HCT116 (cell line): ENCODE data around the gene DTD2. TPM values are rescaled to one million over a fixed set of nuclear protein-coding genes. Genes with fewer than 3 reads are reported as not detected.

ENCODE experiments used
- ATAC-seq: fragments of 200-7000 bp; cut with Tn5 transposase; 2 replicates; pipeline ENCODE4 v1.9.1; 2020; ENCODE audit warnings: mild to moderate bottlenecking, moderate library complexity
- BruUV-seq: library from RNA; stranded (reverse); fragments of 400-500 nt; replicated peaks from 2 replicates; lab custom pipeline; 2021; lab: Mats Ljungman, UMichigan
- CTCF ChIA-PET: fragments of 300-600 bp; sonication (Branson Sonifier 250); formaldehyde crosslinking; loops from one replicate; lab custom pipeline; 2021; ENCODE audit warnings: antibody characterized with exemption; lab: Charles Lee
- POLR2A ChIA-PET: fragments of 300-600, 350-600 bp; sonication (Branson Sonifier 250); formaldehyde crosslinking; loops from one replicate; lab custom pipeline; 2021; ENCODE audit warnings: antibody characterized with exemption; lab: Charles Lee
- RAD21 ChIA-PET, 2 experiments: fragments of 300-600 bp; sonication (Branson Sonifier 250); formaldehyde crosslinking; loops; one replicate each; lab custom pipeline; 2023; ENCODE audit warnings: low total read pairs in 2 of 2; ENCODE audit not compliant: uncharacterized antibody in 2 of 2, unreplicated experiment in 2 of 2, low non-redundant PET in 1 of 2; lab: Charles Lee
- DNase-seq: peaks from one replicate; pipeline ENCODE4 v3.0.0-alpha.2; 2010; ENCODE audit warnings: low read depth, low spot score
- H2AFZ ChIP-seq: fragments of 200-600 bp; shearing (Covaris generic), sonication (generic); 2 replicates; pipeline ENCODE4 v1.6.1; 2017; ENCODE audit warnings: low read depth, mixed run types, mixed read lengths, antibody characterized with exemption, low read length; ENCODE audit not compliant: poor library complexity, severe bottlenecking
- H3K27ac ChIP-seq: 2 replicates; pipeline ENCODE4 v1.5.1; 2012; ENCODE audit warnings: low read depth, low read length
- H3K27me3 ChIP-seq: fragments of 200-600 bp; sonication (generic); 2 replicates; pipeline ENCODE4 v1.6.1; 2016; ENCODE audit warnings: mixed run types, low read length, mixed read lengths; ENCODE audit not compliant: insufficient read depth
- H3K36me3 ChIP-seq, 2 experiments: fragments of 200-500 bp in 1 of 2; fragments of 200-600 bp in 1 of 2; sonication (Bioruptor generic) in 1 of 2; sonication (generic) in 1 of 2; 2 replicates each; pipeline versions ENCODE4 v1.5.1 to v1.6.1; 2014 to 2016; ENCODE audit warnings: low read length in 2 of 2, inconsistent platforms in 1 of 2, mixed read lengths in 1 of 2, mixed run types in 1 of 2; ENCODE audit not compliant: insufficient read depth in 2 of 2, control insufficient read depth in 1 of 2
- H3K4me1 ChIP-seq, 2 experiments: fragments of 200-600 bp in 1 of 2; sonication (generic) in 1 of 2; 2 replicates each; pipeline versions ENCODE4 v1.5.1 to v1.6.1; 2012 to 2017; ENCODE audit warnings: low read length in 2 of 2, inconsistent platforms in 1 of 2, mild to moderate bottlenecking in 1 of 2, mixed read lengths in 1 of 2, mixed run types in 1 of 2, moderate library complexity in 1 of 2; ENCODE audit not compliant: insufficient read depth in 2 of 2, control insufficient read depth in 1 of 2
- H3K4me2 ChIP-seq: fragments of 200-600 bp; sonication (generic); 2 replicates; pipeline ENCODE4 v1.6.1; 2017; ENCODE audit warnings: mixed run types, low read length, mixed read lengths
- H3K4me3 ChIP-seq, 2 experiments: fragments of 200-600 bp in 1 of 2; sonication (generic) in 1 of 2; replicated peaks in 1 of 2; 2 replicates each; pipeline ENCODE4 v1.5.1; 2011 to 2016; ENCODE audit warnings: low read length in 2 of 2, control low read depth in 1 of 2, low read depth in 1 of 2, mild to moderate bottlenecking in 1 of 2, mixed read lengths in 1 of 2, mixed run types in 1 of 2
- H3K79me2 ChIP-seq: fragments of 200-600 bp; sonication (generic); 2 replicates; pipeline ENCODE4 v1.6.1; 2017; ENCODE audit warnings: mild to moderate bottlenecking, mixed run types, low read length, moderate library complexity, mixed read lengths; ENCODE audit not compliant: insufficient read depth
- H3K9ac ChIP-seq: fragments of 200-600 bp; sonication (generic); 2 replicates; pipeline ENCODE4 v1.6.1; 2016; ENCODE audit warnings: low read length, mixed read lengths
- H3K9me2 ChIP-seq: fragments of 200-600 bp; sonication (generic), shearing (Covaris generic); 2 replicates; pipeline ENCODE4 v1.6.1; 2017; ENCODE audit warnings: mixed run types, mild to moderate bottlenecking, moderate library complexity; ENCODE audit not compliant: insufficient read depth
- H3K9me3 ChIP-seq, 2 experiments: fragments of 200-500 bp in 1 of 2; fragments of 200-600 bp in 1 of 2; sonication (Bioruptor generic) in 1 of 2; sonication (generic) in 1 of 2; 2 replicates each; pipeline ENCODE4 v1.6.1; 2014 to 2017; ENCODE audit warnings: low read length in 2 of 2, mixed read lengths in 2 of 2, inconsistent platforms in 1 of 2, low read depth in 1 of 2, mild to moderate bottlenecking in 1 of 2, mixed run types in 1 of 2, moderate library complexity in 1 of 2; ENCODE audit not compliant: control insufficient read depth in 1 of 2, insufficient read depth in 1 of 2
- H4K20me1 ChIP-seq: fragments of 200-600 bp; sonication (generic), shearing (Covaris generic); 2 replicates; pipeline ENCODE4 v1.6.1; 2017; ENCODE audit warnings: mixed run types, mild to moderate bottlenecking, moderate library complexity; ENCODE audit not compliant: insufficient read depth
- CBX3 ChIP-seq: IDR thresholded peaks from 2 replicates; pipeline ENCODE4 v1.6.1; 2012; ENCODE audit warnings: low read depth
- CEBPB ChIP-seq: IDR thresholded peaks from 2 replicates; pipeline ENCODE4 v1.6.1; 2012; ENCODE audit warnings: low read depth
- ELF1 ChIP-seq: IDR thresholded peaks from 2 replicates; pipeline ENCODE4 v1.6.1; 2012; ENCODE audit warnings: low read depth, borderline replicate concordance
- EZH2 ChIP-seq: fragments of 200-600 bp; sonication (generic); IDR thresholded peaks from 2 replicates; pipeline ENCODE4 v1.6.1; 2017; ENCODE audit warnings: antibody characterized with exemption, mixed run types
- EZH2phosphoT487 ChIP-seq: fragments of 200-600 bp; IDR thresholded peaks from 2 replicates; pipeline ENCODE4 v1.6.1; 2018; ENCODE audit warnings: antibody characterized with exemption, borderline replicate concordance
- FOSL1 ChIP-seq: IDR thresholded peaks from 2 replicates; pipeline ENCODE4 v1.6.1; 2012; ENCODE audit warnings: low read depth
- JUND ChIP-seq: IDR thresholded peaks from 2 replicates; pipeline ENCODE4 v1.6.1; 2012
- POLR2AphosphoS5 ChIP-seq: IDR thresholded peaks from 2 replicates; pipeline ENCODE4 v1.6.1; 2011; ENCODE audit warnings: mild to moderate bottlenecking, low read depth, low read length, moderate library complexity
- SIN3A ChIP-seq: IDR thresholded peaks from 2 replicates; pipeline ENCODE4 v1.6.1; 2012; ENCODE audit warnings: low read depth
- SP1 ChIP-seq: IDR thresholded peaks from 2 replicates; pipeline ENCODE4 v1.6.1; 2012; ENCODE audit warnings: low read depth
- SRF ChIP-seq: IDR thresholded peaks from 2 replicates; pipeline ENCODE4 v1.6.1; 2012; ENCODE audit warnings: low read depth
- YY1 ChIP-seq: IDR thresholded peaks from 2 replicates; pipeline ENCODE4 v1.6.1; 2011; ENCODE audit warnings: low read length, low read depth, moderate library complexity, mild to moderate bottlenecking; ENCODE audit not compliant: insufficient replicate concordance; ENCODE audit errors: extremely low read depth
- ZNF274 ChIP-seq: fragments of 200-500 bp; sonication (Bioruptor generic); IDR thresholded peaks from 2 replicates; pipeline ENCODE4 v1.6.1; 2014; ENCODE audit warnings: mild to moderate bottlenecking, low read depth, low read length, inconsistent platforms
- intact Hi-C: fragments of 100-400 bp; cut with micrococcal nuclease; formaldehyde crosslinking; loops from 2 replicates; pipeline ENCODE4 v1.10.0; 2022
- total RNA-seq: library from RNA; stranded (reverse); gene quantifications from one replicate; pipeline ENCODE4 v1.2.1, GENCODE V29; 2021; ENCODE audit not compliant: unreplicated experiment
- TF ChIP-seq, protein P1 (sequence below): IDR thresholded peaks from 2 replicates; pipeline ENCODE4 v1.6.1; 2011; ENCODE audit warnings: mild to moderate bottlenecking, low read length, moderate library complexity; ENCODE audit not compliant: insufficient replicate concordance; ENCODE audit errors: extremely low read depth
- TF ChIP-seq, protein P2 (sequence below): IDR thresholded peaks from 2 replicates; pipeline ENCODE4 v1.6.1; 2012; ENCODE audit warnings: low read depth
- TF ChIP-seq, protein P3 (sequence below): IDR thresholded peaks from 2 replicates; pipeline ENCODE4 v1.6.1; 2012

The DTD2 gene
- total RNA-seq, 1 experiment from 2014 or later, result 24.6 TPM

DNA sequence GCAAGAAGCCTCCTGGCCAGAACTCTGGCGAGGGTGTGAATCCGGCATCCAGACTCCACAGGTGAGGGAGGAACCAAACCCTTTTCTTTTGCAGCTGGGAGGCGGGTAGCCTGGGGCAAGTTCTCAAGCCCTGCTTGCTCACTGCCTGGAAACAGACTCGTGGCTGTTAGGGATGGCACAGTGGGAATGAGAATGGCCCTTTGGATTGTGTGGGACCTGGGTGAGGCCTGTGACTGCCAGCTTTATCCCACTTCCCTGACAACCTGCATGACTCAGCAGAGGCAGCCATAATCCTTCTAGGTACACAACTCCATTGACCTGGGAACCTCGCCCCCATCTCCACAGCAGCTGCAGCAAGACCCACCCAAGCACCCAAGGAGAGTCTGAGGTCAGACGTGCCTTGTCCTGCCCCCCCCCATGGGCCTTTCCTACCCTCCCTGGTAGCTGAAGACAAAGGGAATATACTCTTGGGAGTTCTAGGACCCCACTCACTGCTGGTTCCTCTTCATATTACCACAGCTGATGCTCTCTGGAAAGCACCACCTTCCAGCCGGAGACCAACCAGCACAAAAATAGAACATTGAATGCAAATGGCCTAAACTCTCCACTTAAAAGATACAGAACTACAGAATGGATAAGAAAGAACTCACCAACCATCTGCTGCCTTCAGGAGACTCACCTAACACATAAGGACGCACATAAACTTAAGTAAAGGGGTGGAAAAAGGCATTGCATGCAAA is 35.6 kb upstream of the DTD2 start:
- CTCF ChIA-PET, result no interaction called here
- H3K4me3 ChIP-seq, result no peak overlapping the region
- intact Hi-C loops, result no loop called here
- H4K20me1 ChIP-seq, result no peaks in the 10 kb centered on the region
- no peak overlapping the region for H3K27ac ChIP-seq
- POLR2A ChIA-PET, result no interaction called here
- DNase-seq (no peak), ATAC-seq (no peak; the same call in 1 of the 2 replicates)
- H3K9me2 ChIP-seq, result no peaks in the 10 kb centered on the region
- H3K9ac ChIP-seq, result no peak overlapping the region
- H3K36me3 ChIP-seq, result no peaks in the 10 kb centered on the region
- RAD21 ChIA-PET, result interaction anchor here in 1 of 2 experiments (0.6 kb wide), 1 partner anchor 208 kb away, joined by 3 read pairs; no protein-coding TSS in a partner anchor
- H3K27me3 ChIP-seq, result no peaks in the 10 kb centered on the region
- H3K4me1 ChIP-seq, result peaks cover 0 to 5% of the 10 kb centered on the region in 2 experiments; a peak in 1 of 4 replicates
- TF ChIP-seq SP1 (no peak), FOSL1 (no peak), CEBPB (no peak), JUND (no peak), POLR2AphosphoS5 (no peak), SIN3A (no peak), EZH2 (no peak), ELF1 (no peak), SRF (no peak), YY1 (no peak), CBX3 (no peak), EZH2phosphoT487 (no peak), ZNF274 (no peak)
- TF ChIP-seq, protein P1, sequence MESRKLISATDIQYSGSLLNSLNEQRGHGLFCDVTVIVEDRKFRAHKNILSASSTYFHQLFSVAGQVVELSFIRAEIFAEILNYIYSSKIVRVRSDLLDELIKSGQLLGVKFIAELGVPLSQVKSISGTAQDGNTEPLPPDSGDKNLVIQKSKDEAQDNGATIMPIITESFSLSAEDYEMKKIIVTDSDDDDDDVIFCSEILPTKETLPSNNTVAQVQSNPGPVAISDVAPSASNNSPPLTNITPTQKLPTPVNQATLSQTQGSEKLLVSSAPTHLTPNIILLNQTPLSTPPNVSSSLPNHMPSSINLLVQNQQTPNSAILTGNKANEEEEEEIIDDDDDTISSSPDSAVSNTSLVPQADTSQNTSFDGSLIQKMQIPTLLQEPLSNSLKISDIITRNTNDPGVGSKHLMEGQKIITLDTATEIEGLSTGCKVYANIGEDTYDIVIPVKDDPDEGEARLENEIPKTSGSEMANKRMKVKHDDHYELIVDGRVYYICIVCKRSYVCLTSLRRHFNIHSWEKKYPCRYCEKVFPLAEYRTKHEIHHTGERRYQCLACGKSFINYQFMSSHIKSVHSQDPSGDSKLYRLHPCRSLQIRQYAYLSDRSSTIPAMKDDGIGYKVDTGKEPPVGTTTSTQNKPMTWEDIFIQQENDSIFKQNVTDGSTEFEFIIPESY, result no peak
- TF ChIP-seq, protein P2, sequence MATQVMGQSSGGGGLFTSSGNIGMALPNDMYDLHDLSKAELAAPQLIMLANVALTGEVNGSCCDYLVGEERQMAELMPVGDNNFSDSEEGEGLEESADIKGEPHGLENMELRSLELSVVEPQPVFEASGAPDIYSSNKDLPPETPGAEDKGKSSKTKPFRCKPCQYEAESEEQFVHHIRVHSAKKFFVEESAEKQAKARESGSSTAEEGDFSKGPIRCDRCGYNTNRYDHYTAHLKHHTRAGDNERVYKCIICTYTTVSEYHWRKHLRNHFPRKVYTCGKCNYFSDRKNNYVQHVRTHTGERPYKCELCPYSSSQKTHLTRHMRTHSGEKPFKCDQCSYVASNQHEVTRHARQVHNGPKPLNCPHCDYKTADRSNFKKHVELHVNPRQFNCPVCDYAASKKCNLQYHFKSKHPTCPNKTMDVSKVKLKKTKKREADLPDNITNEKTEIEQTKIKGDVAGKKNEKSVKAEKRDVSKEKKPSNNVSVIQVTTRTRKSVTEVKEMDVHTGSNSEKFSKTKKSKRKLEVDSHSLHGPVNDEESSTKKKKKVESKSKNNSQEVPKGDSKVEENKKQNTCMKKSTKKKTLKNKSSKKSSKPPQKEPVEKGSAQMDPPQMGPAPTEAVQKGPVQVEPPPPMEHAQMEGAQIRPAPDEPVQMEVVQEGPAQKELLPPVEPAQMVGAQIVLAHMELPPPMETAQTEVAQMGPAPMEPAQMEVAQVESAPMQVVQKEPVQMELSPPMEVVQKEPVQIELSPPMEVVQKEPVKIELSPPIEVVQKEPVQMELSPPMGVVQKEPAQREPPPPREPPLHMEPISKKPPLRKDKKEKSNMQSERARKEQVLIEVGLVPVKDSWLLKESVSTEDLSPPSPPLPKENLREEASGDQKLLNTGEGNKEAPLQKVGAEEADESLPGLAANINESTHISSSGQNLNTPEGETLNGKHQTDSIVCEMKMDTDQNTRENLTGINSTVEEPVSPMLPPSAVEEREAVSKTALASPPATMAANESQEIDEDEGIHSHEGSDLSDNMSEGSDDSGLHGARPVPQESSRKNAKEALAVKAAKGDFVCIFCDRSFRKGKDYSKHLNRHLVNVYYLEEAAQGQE, result no peak
- TF ChIP-seq, protein P3, sequence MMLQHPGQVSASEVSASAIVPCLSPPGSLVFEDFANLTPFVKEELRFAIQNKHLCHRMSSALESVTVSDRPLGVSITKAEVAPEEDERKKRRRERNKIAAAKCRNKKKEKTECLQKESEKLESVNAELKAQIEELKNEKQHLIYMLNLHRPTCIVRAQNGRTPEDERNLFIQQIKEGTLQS, result no peak
- TF ChIP-seq, all 23 proteins: peak for 0
- no peaks in the 10 kb centered on the region for H3K9me3 ChIP-seq
- no TSS peak for BruUV-seq
- H2AFZ ChIP-seq, result no peak overlapping the region
- H3K4me2 ChIP-seq, result no peak overlapping the region
- H3K79me2 ChIP-seq, result no peaks in the 10 kb centered on the region
